HG03460 (cell line): Measurements from ENCODE around the gene EIPR1.

Source experiments
- ATAC-seq: cut with Tn5 transposase; IDR thresholded peaks from one replicate; pipeline ENCODE4 v1.9.1; 2021; ENCODE audit not compliant: unreplicated experiment

Gene EIPR1

GRCh38 chr2:3139906-3140305 is 237.7 kb downstream of the EIPR1 start:
- ATAC-seq, result no peak
